HepG2 (cell line): Measurements from ENCODE around the gene ARHGAP23. TPM values are rescaled to one million over a fixed set of nuclear protein-coding genes. Genes with fewer than 3 reads are reported as not detected.

Experiments
- NR2C2 ChIP-seq: sonication (generic); formaldehyde crosslinking; IDR thresholded peaks from 2 replicates; pipeline ENCODE4 v1.4.0; 2020; ENCODE audit warnings: missing genetic modification reagents, mild to moderate bottlenecking, moderate library complexity, borderline replicate concordance
- TEAD3 ChIP-seq: optimal IDR thresholded peaks from 2 replicates; pipeline ENCODE3; 2016; ENCODE audit warnings: borderline replicate concordance
- ZFP82 ChIP-seq: sonication (generic); formaldehyde crosslinking; IDR thresholded peaks from 2 replicates; pipeline ENCODE4 v1.5.1; 2020; ENCODE audit warnings: mild to moderate bottlenecking, missing genetic modification reagents, borderline replicate concordance
- ZMYM4 ChIP-seq: sonication (generic); formaldehyde crosslinking; IDR thresholded peaks from 2 replicates; pipeline ENCODE4 v1.8.1; 2023; ENCODE audit warnings: mild to moderate bottlenecking, missing genetic modification reagents
- ZNF224 ChIP-seq: sonication (generic); formaldehyde crosslinking; IDR thresholded peaks from 2 replicates; pipeline ENCODE4 v1.5.0; 2020; ENCODE audit warnings: mild to moderate bottlenecking, missing genetic modification reagents
- ZNF263 ChIP-seq: sonication (generic); formaldehyde crosslinking; IDR thresholded peaks from 2 replicates; pipeline ENCODE4 v1.4.0; 2020; ENCODE audit warnings: missing genetic modification reagents
- ZNF549 ChIP-seq: sonication (generic); formaldehyde crosslinking; IDR thresholded peaks from 2 replicates; pipeline ENCODE4 v1.5.0; 2020; ENCODE audit warnings: missing genetic modification reagents
- ZNF878 ChIP-seq: sonication (generic); formaldehyde crosslinking; IDR thresholded peaks from 2 replicates; pipeline ENCODE4 v1.8.1; 2023; ENCODE audit warnings: mild to moderate bottlenecking, missing genetic modification reagents, moderate library complexity
- polyA plus RNA-seq, 8 experiments: library from polyadenylated mRNA; depleted of rRNA in 3 of 8; stranded (reverse) in 7 of 8; unstranded in 1 of 8; fragments of >200 nt; fragmentation: Illumina TruSeq in 4 of 8; extraction: Trizol in 4 of 8; gene quantifications; 2 replicates each; pipeline versions ENCODE4 v1.2.1 to v1.2.3, GENCODE V29; 2011 to 2016; ENCODE audit warnings: low read depth in 4 of 8, missing spikeins in 1 of 8, mixed read lengths in 1 of 8; ENCODE audit not compliant: insufficient read depth in 1 of 8
- total RNA-seq, 5 experiments: library from RNA; depleted of rRNA; stranded (reverse); fragments of >200 nt; fragmentation: Illumina TruSeq; extraction: Trizol; gene quantifications; 2 replicates each; pipeline ENCODE4 v1.2.3, GENCODE V29; 2016; ENCODE audit warnings: low read depth in 1 of 5
- TF ChIP-seq, protein P1 (sequence below): sonication (generic); formaldehyde crosslinking; IDR thresholded peaks from 2 replicates; pipeline ENCODE4 v1.5.1; 2020; ENCODE audit warnings: mild to moderate bottlenecking, missing genetic modification reagents, moderate library complexity
- TF ChIP-seq, protein P2 (sequence below): sonication (generic); formaldehyde crosslinking; IDR thresholded peaks from 2 replicates; pipeline ENCODE4 v1.5.1; 2020; ENCODE audit warnings: missing genetic modification reagents, mild to moderate bottlenecking, borderline replicate concordance
- TF ChIP-seq, protein P3 (sequence below): sonication (generic); formaldehyde crosslinking; IDR thresholded peaks from 2 replicates; pipeline ENCODE4 v1.4.0; 2020; ENCODE audit warnings: missing genetic modification reagents
- TF ChIP-seq, protein P4 (sequence below): sonication (generic); formaldehyde crosslinking; IDR thresholded peaks from 2 replicates; pipeline ENCODE4 v1.5.1; 2020; ENCODE audit warnings: mild to moderate bottlenecking, missing genetic modification reagents, borderline replicate concordance

Gene ARHGAP23
- total and polyA plus RNA-seq, 2 of the 13 experiments (the other 11 are each of a cell fraction or from before 2014, with no cell fraction given) = 0.03 TPM; not detected in 1

DNA sequence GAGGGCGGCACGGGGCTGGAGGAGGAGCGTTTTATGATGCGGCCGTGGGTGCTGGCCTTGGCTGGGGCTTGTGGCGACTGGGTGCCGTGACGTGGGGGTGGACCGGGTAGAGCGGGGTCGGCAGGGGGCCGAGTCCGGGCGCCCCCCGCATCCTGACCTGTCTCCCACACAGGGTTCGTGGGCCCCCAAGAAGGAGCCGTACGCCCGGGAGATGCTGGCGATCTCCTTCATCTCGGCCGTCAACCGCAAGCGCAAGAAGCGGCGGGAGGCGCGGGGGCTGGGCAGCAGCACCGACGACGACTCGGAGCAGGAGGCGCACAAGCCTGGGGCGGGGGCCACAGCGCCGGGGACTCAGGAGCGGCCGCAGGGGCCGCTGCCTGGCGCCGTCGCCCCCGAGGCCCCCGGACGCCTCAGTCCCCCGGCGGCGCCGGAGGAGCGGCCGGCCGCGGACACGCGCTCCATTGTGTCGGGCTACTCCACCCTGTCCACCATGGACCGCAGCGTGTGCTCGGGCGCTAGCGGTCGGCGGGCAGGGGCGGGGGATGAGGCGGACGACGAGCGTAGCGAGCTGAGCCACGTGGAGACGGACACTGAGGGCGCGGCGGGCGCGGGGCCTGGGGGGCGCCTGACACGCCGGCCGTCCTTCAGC, 81.6 kb downstream of the ARHGAP23 start (continued):
- TF ChIP-seq, protein P1, sequence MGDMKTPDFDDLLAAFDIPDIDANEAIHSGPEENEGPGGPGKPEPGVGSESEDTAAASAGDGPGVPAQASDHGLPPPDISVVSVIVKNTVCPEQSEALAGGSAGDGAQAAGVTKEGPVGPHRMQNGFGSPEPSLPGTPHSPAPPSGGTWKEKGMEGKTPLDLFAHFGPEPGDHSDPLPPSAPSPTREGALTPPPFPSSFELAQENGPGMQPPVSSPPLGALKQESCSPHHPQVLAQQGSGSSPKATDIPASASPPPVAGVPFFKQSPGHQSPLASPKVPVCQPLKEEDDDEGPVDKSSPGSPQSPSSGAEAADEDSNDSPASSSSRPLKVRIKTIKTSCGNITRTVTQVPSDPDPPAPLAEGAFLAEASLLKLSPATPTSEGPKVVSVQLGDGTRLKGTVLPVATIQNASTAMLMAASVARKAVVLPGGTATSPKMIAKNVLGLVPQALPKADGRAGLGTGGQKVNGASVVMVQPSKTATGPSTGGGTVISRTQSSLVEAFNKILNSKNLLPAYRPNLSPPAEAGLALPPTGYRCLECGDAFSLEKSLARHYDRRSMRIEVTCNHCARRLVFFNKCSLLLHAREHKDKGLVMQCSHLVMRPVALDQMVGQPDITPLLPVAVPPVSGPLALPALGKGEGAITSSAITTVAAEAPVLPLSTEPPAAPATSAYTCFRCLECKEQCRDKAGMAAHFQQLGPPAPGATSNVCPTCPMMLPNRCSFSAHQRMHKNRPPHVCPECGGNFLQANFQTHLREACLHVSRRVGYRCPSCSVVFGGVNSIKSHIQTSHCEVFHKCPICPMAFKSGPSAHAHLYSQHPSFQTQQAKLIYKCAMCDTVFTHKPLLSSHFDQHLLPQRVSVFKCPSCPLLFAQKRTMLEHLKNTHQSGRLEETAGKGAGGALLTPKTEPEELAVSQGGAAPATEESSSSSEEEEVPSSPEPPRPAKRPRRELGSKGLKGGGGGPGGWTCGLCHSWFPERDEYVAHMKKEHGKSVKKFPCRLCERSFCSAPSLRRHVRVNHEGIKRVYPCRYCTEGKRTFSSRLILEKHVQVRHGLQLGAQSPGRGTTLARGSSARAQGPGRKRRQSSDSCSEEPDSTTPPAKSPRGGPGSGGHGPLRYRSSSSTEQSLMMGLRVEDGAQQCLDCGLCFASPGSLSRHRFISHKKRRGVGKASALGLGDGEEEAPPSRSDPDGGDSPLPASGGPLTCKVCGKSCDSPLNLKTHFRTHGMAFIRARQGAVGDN (CRISPR knock-in tag) = peak; percentile 69
- TF ChIP-seq TEAD3 (CRISPR knock-in tag) (no peak), ZNF224 (CRISPR knock-in tag) (no peak), NR2C2 (no peak), ZFP82 (0 out of 2 replicates have a peak, but pooled peaks have one; percentile 33), ZMYM4 (0 out of 2 replicates have a peak, but pooled peaks have one; percentile 6), ZNF263 (peak; percentile 40; the same call in 1 of the 2 replicates), ZNF878 (CRISPR knock-in tag) (no peak), ZNF549 (CRISPR knock-in tag) (no peak)
- TF ChIP-seq, protein P2, sequence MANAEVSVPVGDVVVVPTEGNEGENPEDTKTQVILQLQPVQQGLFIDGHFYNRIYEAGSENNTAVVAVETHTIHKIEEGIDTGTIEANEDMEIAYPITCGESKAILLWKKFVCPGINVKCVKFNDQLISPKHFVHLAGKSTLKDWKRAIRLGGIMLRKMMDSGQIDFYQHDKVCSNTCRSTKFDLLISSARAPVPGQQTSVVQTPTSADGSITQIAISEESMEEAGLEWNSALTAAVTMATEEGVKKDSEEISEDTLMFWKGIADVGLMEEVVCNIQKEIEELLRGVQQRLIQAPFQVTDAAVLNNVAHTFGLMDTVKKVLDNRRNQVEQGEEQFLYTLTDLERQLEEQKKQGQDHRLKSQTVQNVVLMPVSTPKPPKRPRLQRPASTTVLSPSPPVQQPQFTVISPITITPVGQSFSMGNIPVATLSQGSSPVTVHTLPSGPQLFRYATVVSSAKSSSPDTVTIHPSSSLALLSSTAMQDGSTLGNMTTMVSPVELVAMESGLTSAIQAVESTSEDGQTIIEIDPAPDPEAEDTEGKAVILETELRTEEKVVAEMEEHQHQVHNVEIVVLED (CRISPR knock-in tag) = no peak
- TF ChIP-seq, protein P3, sequence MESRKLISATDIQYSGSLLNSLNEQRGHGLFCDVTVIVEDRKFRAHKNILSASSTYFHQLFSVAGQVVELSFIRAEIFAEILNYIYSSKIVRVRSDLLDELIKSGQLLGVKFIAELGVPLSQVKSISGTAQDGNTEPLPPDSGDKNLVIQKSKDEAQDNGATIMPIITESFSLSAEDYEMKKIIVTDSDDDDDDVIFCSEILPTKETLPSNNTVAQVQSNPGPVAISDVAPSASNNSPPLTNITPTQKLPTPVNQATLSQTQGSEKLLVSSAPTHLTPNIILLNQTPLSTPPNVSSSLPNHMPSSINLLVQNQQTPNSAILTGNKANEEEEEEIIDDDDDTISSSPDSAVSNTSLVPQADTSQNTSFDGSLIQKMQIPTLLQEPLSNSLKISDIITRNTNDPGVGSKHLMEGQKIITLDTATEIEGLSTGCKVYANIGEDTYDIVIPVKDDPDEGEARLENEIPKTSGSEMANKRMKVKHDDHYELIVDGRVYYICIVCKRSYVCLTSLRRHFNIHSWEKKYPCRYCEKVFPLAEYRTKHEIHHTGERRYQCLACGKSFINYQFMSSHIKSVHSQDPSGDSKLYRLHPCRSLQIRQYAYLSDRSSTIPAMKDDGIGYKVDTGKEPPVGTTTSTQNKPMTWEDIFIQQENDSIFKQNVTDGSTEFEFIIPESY (CRISPR knock-in tag) = no peak
- TF ChIP-seq, protein P4, sequence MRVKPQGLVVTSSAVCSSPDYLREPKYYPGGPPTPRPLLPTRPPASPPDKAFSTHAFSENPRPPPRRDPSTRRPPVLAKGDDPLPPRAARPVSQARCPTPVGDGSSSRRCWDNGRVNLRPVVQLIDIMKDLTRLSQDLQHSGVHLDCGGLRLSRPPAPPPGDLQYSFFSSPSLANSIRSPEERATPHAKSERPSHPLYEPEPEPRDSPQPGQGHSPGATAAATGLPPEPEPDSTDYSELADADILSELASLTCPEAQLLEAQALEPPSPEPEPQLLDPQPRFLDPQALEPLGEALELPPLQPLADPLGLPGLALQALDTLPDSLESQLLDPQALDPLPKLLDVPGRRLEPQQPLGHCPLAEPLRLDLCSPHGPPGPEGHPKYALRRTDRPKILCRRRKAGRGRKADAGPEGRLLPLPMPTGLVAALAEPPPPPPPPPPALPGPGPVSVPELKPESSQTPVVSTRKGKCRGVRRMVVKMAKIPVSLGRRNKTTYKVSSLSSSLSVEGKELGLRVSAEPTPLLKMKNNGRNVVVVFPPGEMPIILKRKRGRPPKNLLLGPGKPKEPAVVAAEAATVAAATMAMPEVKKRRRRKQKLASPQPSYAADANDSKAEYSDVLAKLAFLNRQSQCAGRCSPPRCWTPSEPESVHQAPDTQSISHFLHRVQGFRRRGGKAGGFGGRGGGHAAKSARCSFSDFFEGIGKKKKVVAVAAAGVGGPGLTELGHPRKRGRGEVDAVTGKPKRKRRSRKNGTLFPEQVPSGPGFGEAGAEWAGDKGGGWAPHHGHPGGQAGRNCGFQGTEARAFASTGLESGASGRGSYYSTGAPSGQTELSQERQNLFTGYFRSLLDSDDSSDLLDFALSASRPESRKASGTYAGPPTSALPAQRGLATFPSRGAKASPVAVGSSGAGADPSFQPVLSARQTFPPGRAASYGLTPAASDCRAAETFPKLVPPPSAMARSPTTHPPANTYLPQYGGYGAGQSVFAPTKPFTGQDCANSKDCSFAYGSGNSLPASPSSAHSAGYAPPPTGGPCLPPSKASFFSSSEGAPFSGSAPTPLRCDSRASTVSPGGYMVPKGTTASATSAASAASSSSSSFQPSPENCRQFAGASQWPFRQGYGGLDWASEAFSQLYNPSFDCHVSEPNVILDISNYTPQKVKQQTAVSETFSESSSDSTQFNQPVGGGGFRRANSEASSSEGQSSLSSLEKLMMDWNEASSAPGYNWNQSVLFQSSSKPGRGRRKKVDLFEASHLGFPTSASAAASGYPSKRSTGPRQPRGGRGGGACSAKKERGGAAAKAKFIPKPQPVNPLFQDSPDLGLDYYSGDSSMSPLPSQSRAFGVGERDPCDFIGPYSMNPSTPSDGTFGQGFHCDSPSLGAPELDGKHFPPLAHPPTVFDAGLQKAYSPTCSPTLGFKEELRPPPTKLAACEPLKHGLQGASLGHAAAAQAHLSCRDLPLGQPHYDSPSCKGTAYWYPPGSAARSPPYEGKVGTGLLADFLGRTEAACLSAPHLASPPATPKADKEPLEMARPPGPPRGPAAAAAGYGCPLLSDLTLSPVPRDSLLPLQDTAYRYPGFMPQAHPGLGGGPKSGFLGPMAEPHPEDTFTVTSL (CRISPR knock-in tag) = no peak
